GM18517 (cell line): ENCODE measurements around the gene ATP5MC2.
"Not testable (repeated sequence)": the region's sequence is repeated elsewhere in the genome, so short reads cannot be mapped to it uniquely, and the experiment has no call there.

Source experiments
- ATAC-seq: cut with Tn5 transposase; IDR thresholded peaks from one replicate; pipeline ENCODE4 v1.9.1; 2021; ENCODE audit warnings: mild to moderate bottlenecking, moderate library complexity; ENCODE audit not compliant: unreplicated experiment

ATP5MC2 gene

GRCh38 chr12:53653595-53653994, 22.3 kb downstream of the ATP5MC2 start:
- ATAC-seq = no peak

GRCh38 chr12:53652366-53652765, 23.5 kb downstream of the ATP5MC2 start:
- no peak for ATAC-seq

- ATAC-seq = no peak
These were observed 24.1 kb downstream of the ATP5MC2 start for GRCh38 chr12:53651737-53652136.

GRCh38 chr12:53646300-53646699, 29.6 kb downstream of the ATP5MC2 start:
- not testable (repeated sequence) for ATAC-seq

GRCh38 chr12:53645165-53645564, 30.7 kb downstream of the ATP5MC2 start:
- ATAC-seq = no peak

GRCh38 chr12:53644133-53644532, 31.8 kb downstream of the ATP5MC2 start:
- no peak for ATAC-seq

- ATAC-seq = no peak
These were observed 32.5 kb downstream of the ATP5MC2 start for GRCh38 chr12:53643232-53643979.

- no peak for ATAC-seq
These were observed 37.8 kb downstream of the ATP5MC2 start for GRCh38 chr12:53638057-53638456.

GRCh38 chr12:53636641-53637040, 39.2 kb downstream of the ATP5MC2 start:
- ATAC-seq = no peak

GRCh38 chr12:53635708-53636107, 40.2 kb downstream of the ATP5MC2 start:
- not testable (repeated sequence) for ATAC-seq

GRCh38 chr12:53631721-53632120, 44.2 kb downstream of the ATP5MC2 start:
- no peak for ATAC-seq

GRCh38 chr12:53627919-53628318, 48.0 kb downstream of the ATP5MC2 start:
- no peak for ATAC-seq

- peak; percentile 10 for ATAC-seq
These were observed 49.1 kb downstream of the ATP5MC2 start for GRCh38 chr12:53626702-53627169.

- ATAC-seq = peak; percentile 95
These were observed 49.8 kb downstream of the ATP5MC2 start, which contains the start of gene ATF7 for GRCh38 chr12:53625946-53626701. TSS of gene ATF7 (minus strand) at chr12:53626382. CDS start at chr12:53601000, 25,382 bp downstream.

- no peak for ATAC-seq
These were observed 50.4 kb downstream of the ATP5MC2 start for GRCh38 chr12:53625373-53625945.

GRCh38 chr12:53624956-53625355, 50.9 kb downstream of the ATP5MC2 start:
- ATAC-seq = no peak

GRCh38 chr12:53624458-53624857, 51.4 kb downstream of the ATP5MC2 start:
- ATAC-seq = no peak

- no peak for ATAC-seq
These were observed 52.1 kb downstream of the ATP5MC2 start for GRCh38 chr12:53623548-53624385.

GRCh38 chr12:53622724-53623123, 53.2 kb downstream of the ATP5MC2 start:
- ATAC-seq = no peak

- ATAC-seq = no peak
These were observed 57.6 kb downstream of the ATP5MC2 start for GRCh38 chr12:53618275-53618674.

GRCh38 chr12:53617700-53618099, 58.2 kb downstream of the ATP5MC2 start:
- ATAC-seq = no peak
